Lower lobe of right lung (tissue), 2 donors: ENCODE results near the gene CRYGD. TPM values are rescaled to one million over a fixed set of nuclear protein-coding genes. Genes with fewer than 3 reads are reported as not detected.
"Not testable (repeated sequence)": the region's sequence is repeated elsewhere in the genome, so short reads cannot be mapped to it uniquely, and the experiment has no call there.

ENCODE experiments used
- ATAC-seq, 2 donors: fragments of 200-7000 bp; cut with Tn5 transposase; one replicate each; pipeline ENCODE4 v1.9.1; 2020 to 2022; ENCODE audit warnings: mild to moderate bottlenecking in 2 of 2, moderate library complexity in 2 of 2
- DNase-seq: peaks from one replicate; pipeline ENCODE4 v3.0.0-alpha.2; 2020
- H3K27ac ChIP-seq: fragments of 200-600 bp; one replicate; pipeline ENCODE4 v1.8.0; 2022
- H3K27me3 ChIP-seq: fragments of 200-600 bp; one replicate; pipeline ENCODE4 v1.8.0; 2022; ENCODE audit warnings: low read depth
- H3K36me3 ChIP-seq: fragments of 200-600 bp; one replicate; pipeline ENCODE4 v1.8.0; 2022; ENCODE audit warnings: mild to moderate bottlenecking
- H3K4me1 ChIP-seq: fragments of 200-600 bp; one replicate; pipeline ENCODE4 v1.8.0; 2022
- H3K4me3 ChIP-seq: fragments of 200-600 bp; one replicate; pipeline ENCODE4 v1.8.0; 2022; ENCODE audit warnings: mild to moderate bottlenecking
- H3K9me3 ChIP-seq: fragments of 200-600 bp; one replicate; pipeline ENCODE4 v1.8.0; 2022
- intact Hi-C: fragments of 100-400 bp; cut with DNase I; formaldehyde crosslinking; loops from one replicate; pipeline ENCODE4 v1.11.0; 2022
- total RNA-seq: library from RNA; stranded (reverse); fragmentation: NEBNext Ultra II Directional; extraction: Animal tissue kit (Norgen Biotek cat#: 25700); gene quantifications from one replicate; pipeline ENCODE4 v1.2.1, GENCODE V29; 2021
- TF ChIP-seq, protein P1 (sequence below): fragments of 200-600 bp; IDR thresholded peaks from one replicate; pipeline ENCODE4 v1.8.0; 2022; ENCODE audit warnings: antibody characterized with exemption, mild to moderate bottlenecking
- donor health status: DM: no; HTN: yes; CAD: no; lungs with severe emphysema.

Gene CRYGD
- total RNA-seq, 1 donor from 2014 or later: not detected

DNA sequence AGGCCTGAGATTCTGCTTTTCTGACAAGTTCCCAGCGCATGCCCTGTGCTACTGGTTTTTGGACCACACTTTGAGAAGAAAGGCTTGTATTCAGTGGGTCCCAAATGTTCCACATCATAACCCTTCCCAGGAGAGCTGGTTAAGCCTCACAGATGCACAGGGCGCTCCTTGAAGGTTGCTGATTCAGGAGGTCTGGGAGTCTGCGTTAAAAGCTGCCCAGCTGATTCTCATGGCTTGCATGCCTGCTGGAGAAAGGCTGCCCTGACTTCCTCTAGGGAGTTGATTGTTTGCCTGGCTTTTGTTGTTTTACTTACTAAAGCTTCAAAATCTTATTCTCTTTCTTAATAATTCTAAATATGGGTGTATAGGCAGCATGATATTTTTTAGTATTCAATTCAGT, 20.7 kb downstream of the CRYGD start:
- intact Hi-C loops: no loop called here
- TF ChIP-seq, protein P1, sequence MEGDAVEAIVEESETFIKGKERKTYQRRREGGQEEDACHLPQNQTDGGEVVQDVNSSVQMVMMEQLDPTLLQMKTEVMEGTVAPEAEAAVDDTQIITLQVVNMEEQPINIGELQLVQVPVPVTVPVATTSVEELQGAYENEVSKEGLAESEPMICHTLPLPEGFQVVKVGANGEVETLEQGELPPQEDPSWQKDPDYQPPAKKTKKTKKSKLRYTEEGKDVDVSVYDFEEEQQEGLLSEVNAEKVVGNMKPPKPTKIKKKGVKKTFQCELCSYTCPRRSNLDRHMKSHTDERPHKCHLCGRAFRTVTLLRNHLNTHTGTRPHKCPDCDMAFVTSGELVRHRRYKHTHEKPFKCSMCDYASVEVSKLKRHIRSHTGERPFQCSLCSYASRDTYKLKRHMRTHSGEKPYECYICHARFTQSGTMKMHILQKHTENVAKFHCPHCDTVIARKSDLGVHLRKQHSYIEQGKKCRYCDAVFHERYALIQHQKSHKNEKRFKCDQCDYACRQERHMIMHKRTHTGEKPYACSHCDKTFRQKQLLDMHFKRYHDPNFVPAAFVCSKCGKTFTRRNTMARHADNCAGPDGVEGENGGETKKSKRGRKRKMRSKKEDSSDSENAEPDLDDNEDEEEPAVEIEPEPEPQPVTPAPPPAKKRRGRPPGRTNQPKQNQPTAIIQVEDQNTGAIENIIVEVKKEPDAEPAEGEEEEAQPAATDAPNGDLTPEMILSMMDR: no peak
- ATAC-seq (no peak), DNase-seq (no peak)
- no peaks in the 10 kb centered on the region for H3K9me3 ChIP-seq
- H3K27me3 ChIP-seq: no peaks in the 10 kb centered on the region
- H3K36me3 ChIP-seq: no peaks in the 10 kb centered on the region
- H3K4me3 ChIP-seq: no peak overlapping the region
- no peaks in the 10 kb centered on the region for H3K4me1 ChIP-seq
- H3K27ac ChIP-seq: no peak overlapping the region

GRCh38 chr2:208101716-208102631, 22.4 kb downstream of the CRYGD start:
- Histone ChIP-seq H3K27me3 (no peaks in the 10 kb centered on the region), H3K36me3 (no peaks in the 10 kb centered on the region), H3K4me3 (no peak overlapping the region), H3K9me3 (no peaks in the 10 kb centered on the region), H3K27ac (no peak overlapping the region), H3K4me1 (no peaks in the 10 kb centered on the region)
- TF ChIP-seq, protein P1: no peak
- ATAC-seq: no peak
- intact Hi-C loops: no loop called here
- DNase-seq: no peak

- TF ChIP-seq, protein P1: no peak
- no peak for DNase-seq
- Histone ChIP-seq H3K36me3 (no peaks in the 10 kb centered on the region), H3K4me1 (no peaks in the 10 kb centered on the region), H3K27ac (no peak overlapping the region), H3K27me3 (no peaks in the 10 kb centered on the region), H3K9me3 (no peaks in the 10 kb centered on the region), H3K4me3 (no peak overlapping the region)
- no peak for ATAC-seq
- intact Hi-C loops: no loop called here
These were observed 24.4 kb downstream of the CRYGD start for GRCh38 chr2:208099682-208100470.

GRCh38 chr2:208098701-208099100, 25.6 kb downstream of the CRYGD start:
- H3K9me3 ChIP-seq, H3K36me3 ChIP-seq, ATAC-seq, DNase-seq, H3K4me3 ChIP-seq, H3K4me1 ChIP-seq, H3K27ac ChIP-seq, intact Hi-C loops, H3K27me3 ChIP-seq: not testable (repeated sequence)

DNA sequence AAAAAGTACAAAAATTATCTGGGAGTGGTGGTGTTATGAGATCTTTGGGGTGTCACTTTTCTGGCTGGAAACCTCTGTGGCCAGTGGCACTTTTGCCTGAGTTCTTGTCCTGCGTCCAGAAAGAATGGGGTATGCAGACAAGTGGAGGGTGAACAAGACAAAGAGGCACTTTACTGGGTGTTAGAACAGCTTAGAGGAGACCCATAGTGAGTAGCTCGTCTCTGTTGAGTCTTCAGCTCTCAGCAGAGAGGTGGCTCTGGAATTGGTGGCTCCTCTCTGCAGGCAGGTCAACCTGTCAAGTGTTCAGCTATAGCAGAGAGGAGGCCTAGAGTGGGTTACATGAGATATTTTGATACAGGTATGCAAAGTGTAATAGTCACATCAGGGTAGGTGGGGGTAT, 26.1 kb downstream of the CRYGD start:
- Histone ChIP-seq H3K27ac (no peak overlapping the region), H3K27me3 (no peaks in the 10 kb centered on the region), H3K4me3 (no peak overlapping the region), H3K9me3 (no peaks in the 10 kb centered on the region), H3K36me3 (no peaks in the 10 kb centered on the region), H3K4me1 (no peaks in the 10 kb centered on the region)
- intact Hi-C loops: no loop called here
- DNase-seq (no peak), ATAC-seq (no peak)
- TF ChIP-seq, protein P1: no peak

DNA sequence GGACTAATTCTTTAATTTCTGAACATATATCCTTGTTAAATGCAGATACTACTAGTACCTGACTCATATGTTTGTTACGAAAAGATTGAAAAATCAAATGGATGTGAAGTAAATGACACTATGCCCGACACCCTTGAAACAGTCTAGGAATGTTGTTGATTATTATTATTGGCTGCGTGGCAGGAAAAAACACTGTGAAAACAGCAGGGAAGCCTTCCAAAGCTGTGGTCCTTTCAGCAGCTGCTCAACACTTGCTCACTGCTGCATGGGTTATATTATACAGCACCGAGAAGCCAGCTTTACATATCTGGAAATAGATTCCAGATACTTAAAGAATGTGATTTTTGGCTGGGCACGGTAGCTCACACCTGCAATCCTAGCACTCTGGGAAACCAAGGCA, 26.5 kb downstream of the CRYGD start:
- ATAC-seq (no peak), DNase-seq (no peak)
- intact Hi-C loops: no loop called here

More for the DNA sequence above, 26.5 kb downstream of the CRYGD start:
- no peaks in the 10 kb centered on the region for H3K27me3 ChIP-seq
- no peaks in the 10 kb centered on the region for H3K4me1 ChIP-seq
- TF ChIP-seq, protein P1: no peak
- H3K4me3 ChIP-seq: no peak overlapping the region
- H3K36me3 ChIP-seq: no peaks in the 10 kb centered on the region
- no peak overlapping the region for H3K27ac ChIP-seq
- no peaks in the 10 kb centered on the region for H3K9me3 ChIP-seq
